ENCODE measurements around the gene MPEG1.

MPEG1 gene

DNA sequence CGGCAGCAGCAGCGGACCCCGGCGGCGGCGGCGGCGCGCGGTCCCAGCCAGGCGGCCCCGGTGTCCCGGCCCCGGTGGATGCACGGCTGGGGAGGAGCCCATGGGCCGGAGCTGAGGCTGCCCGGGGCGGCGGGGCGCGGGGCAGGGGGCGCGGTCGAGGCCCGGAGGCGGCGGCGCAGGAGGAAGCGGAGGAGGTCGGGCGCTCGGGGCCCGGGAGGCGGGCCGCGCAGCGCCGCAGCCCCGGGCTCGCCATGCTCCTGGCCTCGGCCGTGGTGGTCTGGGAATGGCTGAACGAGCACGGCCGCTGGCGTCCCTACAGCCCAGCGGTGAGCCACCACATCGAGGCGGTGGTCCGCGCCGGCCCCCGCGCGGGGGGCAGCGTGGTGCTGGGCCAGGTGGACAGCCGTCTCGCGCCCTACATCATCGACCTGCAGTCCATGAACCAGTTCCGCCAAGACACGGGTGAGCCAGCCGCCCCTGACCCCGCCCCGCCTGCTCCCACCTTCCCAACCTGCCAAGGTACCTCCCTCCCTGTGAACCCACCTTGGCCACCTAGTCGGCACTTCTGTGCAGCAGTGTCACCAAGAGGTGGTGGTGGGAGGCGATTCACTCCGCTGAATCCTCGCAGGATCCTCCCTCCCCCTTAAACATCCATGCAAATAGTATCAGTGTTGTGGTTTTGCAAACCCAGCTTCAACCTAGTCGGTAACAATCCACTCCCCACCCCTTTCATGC lies 40.2 kb downstream of the MPEG1 start:
- peaks cover 10 to 47% of the 10 kb centered on the region in 2 experiments for H3K27me3 ChIP-seq (ENCODE audit: control insufficient read depth in 1 of 2, insufficient read depth in 1 of 2, low read length in 2 of 2)
- WGBS = 1% methylated on average over 15 of the region's 70 CpGs
- H3K4me2 ChIP-seq (ENCODE audit: low read length, poor library complexity, severe bottlenecking) = peak overlapping the region; percentile 99
- no peaks in the 10 kb centered on the region for H3K79me1 ChIP-seq (replicated peaks; ENCODE audit: low read length, poor library complexity, severe bottlenecking)
- peak overlapping the region; percentile 66 to 86 for H3K4me3 ChIP-seq (ENCODE audit: insufficient read depth in 1 of 2, low read depth in 1 of 2, low read length in 2 of 2)
- peak overlapping the region; percentile 62 for H3K9ac ChIP-seq (ENCODE audit: low read length)
- H2AK5ac ChIP-seq (ENCODE audit: low read length, severe bottlenecking) = no peak overlapping the region
- H3K4ac ChIP-seq (ENCODE audit: low read depth in 1 of 2, low read length in 2 of 2) = no peak overlapping the region
- peak overlapping the region; percentile 57 for H2BK15ac ChIP-seq (ENCODE audit: low read depth, poor library complexity, severe bottlenecking)
- H2AFZ ChIP-seq (ENCODE audit: low read depth, low read length) = peak overlapping the region; percentile 51
- H3K36me3 ChIP-seq (ENCODE audit: control insufficient read depth in 1 of 2, insufficient read depth in 2 of 2, low read depth in 1 of 2, low read length in 2 of 2) = no peaks in the 10 kb centered on the region
- no peak overlapping the region for H2BK5ac ChIP-seq (ENCODE audit: low read depth, low read length, poor library complexity, severe bottlenecking)
- no peak overlapping the region for H2BK12ac ChIP-seq (ENCODE audit: low read length in 2 of 2)
- H3K9me3 ChIP-seq (ENCODE audit: control insufficient read depth, low read length) = no peaks in the 10 kb centered on the region
- peak overlapping the region in 1 of 2 experiments; percentile 67 for H3K18ac ChIP-seq (ENCODE audit: low read depth in 1 of 2, low read length in 2 of 2)
- H4K91ac ChIP-seq (ENCODE audit: low read length) = peak overlapping the region; percentile 28
- H3K23ac ChIP-seq (ENCODE audit: low read length in 2 of 2) = peak overlapping the region in 1 of 2 experiments; percentile 26
- peak overlapping the region; percentile 50 for H4K8ac ChIP-seq (ENCODE audit: low read length)
- H3K14ac ChIP-seq (ENCODE audit: low read length in 2 of 2) = no peak overlapping the region
- H3K27ac ChIP-seq (ENCODE audit: low read length, poor library complexity, severe bottlenecking) = no peak overlapping the region
- peaks cover 21% of the 10 kb centered on the region for H3K4me1 ChIP-seq (ENCODE audit: control insufficient read depth, insufficient read depth, low read depth, low read length)
- no peak overlapping the region for H2BK120ac ChIP-seq (ENCODE audit: low read depth, low read length)
- no peak for DNase-seq

- peak; percentile 89 for DNase-seq
- Histone ChIP-seq H3K4ac (ENCODE audit: low read depth in 1 of 2, low read length in 2 of 2) (no peak within 1 kb of the TSS), H3K36me3 (ENCODE audit: control insufficient read depth in 1 of 2, insufficient read depth in 2 of 2, low read depth in 1 of 2, low read length in 2 of 2) (no peaks in the 10 kb centered on the region), H2BK5ac (ENCODE audit: low read depth, low read length, poor library complexity, severe bottlenecking) (no peak within 1 kb of the TSS), H3K18ac (ENCODE audit: low read depth in 1 of 2, low read length in 2 of 2) (peak within 1 kb of the TSS in 1 of 2 experiments; percentile 67), H3K23ac (ENCODE audit: low read length in 2 of 2) (peak within 1 kb of the TSS in 1 of 2 experiments; percentile 26), H2AK5ac (ENCODE audit: low read length, severe bottlenecking) (no peak within 1 kb of the TSS), H2BK120ac (ENCODE audit: low read depth, low read length) (no peak within 1 kb of the TSS), H3K4me1 (ENCODE audit: control insufficient read depth, insufficient read depth, low read depth, low read length) (peaks cover 21% of the 10 kb centered on the region), H4K8ac (ENCODE audit: low read length) (peak within 1 kb of the TSS; percentile 50), H3K4me2 (ENCODE audit: low read length, poor library complexity, severe bottlenecking) (peak within 1 kb of the TSS; percentile 99), H3K79me1 (replicated peaks; ENCODE audit: low read length, poor library complexity, severe bottlenecking) (no peaks in the 10 kb centered on the region), H3K9me3 (ENCODE audit: control insufficient read depth, low read length) (no peaks in the 10 kb centered on the region), H3K9ac (ENCODE audit: low read length) (peak within 1 kb of the TSS; percentile 65), H3K4me3 (ENCODE audit: insufficient read depth in 1 of 2, low read depth in 1 of 2, low read length in 2 of 2) (peak within 1 kb of the TSS; percentile 66 to 86), H3K27ac (ENCODE audit: low read length, poor library complexity, severe bottlenecking) (no peak within 1 kb of the TSS), H4K91ac (ENCODE audit: low read length) (peak within 1 kb of the TSS; percentile 28), H3K14ac (ENCODE audit: low read length in 2 of 2) (no peak within 1 kb of the TSS), H2BK15ac (ENCODE audit: low read depth, poor library complexity, severe bottlenecking) (peak within 1 kb of the TSS; percentile 57), H3K27me3 (ENCODE audit: control insufficient read depth in 1 of 2, insufficient read depth in 1 of 2, low read length in 2 of 2) (peaks cover 10 to 39% of the 10 kb centered on the region in 2 experiments), H2AFZ (ENCODE audit: low read depth, low read length) (peak within 1 kb of the TSS; percentile 68), H2BK12ac (ENCODE audit: low read length in 2 of 2) (no peak within 1 kb of the TSS)
- WGBS = under 1% methylated on average over 36 of the region's 64 CpGs
Observed at GRCh38 chr11:59171508-59172322, 41.0 kb downstream of the MPEG1 start, which contains the start of gene DTX4. Gene DTX4, plus strand, starts transcription at chr11:59172132. Its CDS starts 464 bp downstream, at chr11:59172596.

DNA sequence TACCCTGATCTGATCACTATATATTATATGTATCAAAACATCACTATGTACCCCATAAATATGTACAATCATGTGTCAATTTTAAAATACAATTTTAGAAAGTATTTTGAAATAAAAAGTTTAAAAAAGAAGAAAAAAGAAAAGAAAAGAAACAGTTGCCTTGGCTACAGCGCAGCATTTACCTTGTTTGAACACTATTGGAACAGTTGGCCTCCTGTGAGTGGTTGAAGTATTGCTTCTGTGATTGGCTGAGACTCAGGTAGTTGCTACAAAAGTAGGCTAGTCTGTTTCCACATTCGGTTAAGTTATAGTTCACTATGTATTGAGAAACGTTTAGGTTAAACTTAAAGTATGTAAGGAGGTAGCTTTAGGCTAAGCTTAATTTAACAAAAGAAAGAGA lies 48.7 kb downstream of the MPEG1 start:
- H4K91ac ChIP-seq (ENCODE audit: low read length) = no peak overlapping the region
- no peaks in the 10 kb centered on the region for H3K79me1 ChIP-seq (replicated peaks; ENCODE audit: low read length, poor library complexity, severe bottlenecking)
- no peak overlapping the region for H3K14ac ChIP-seq (ENCODE audit: low read length in 2 of 2)
- no peak overlapping the region for H2BK5ac ChIP-seq (ENCODE audit: low read depth, low read length, poor library complexity, severe bottlenecking)
- H3K4me2 ChIP-seq (ENCODE audit: low read length, poor library complexity, severe bottlenecking) = no peak overlapping the region
- H2AFZ ChIP-seq (ENCODE audit: low read depth, low read length) = no peak overlapping the region
- DNase-seq = no peak
- H3K9me3 ChIP-seq (ENCODE audit: control insufficient read depth, low read length) = no peaks in the 10 kb centered on the region
- H3K27ac ChIP-seq (ENCODE audit: low read length, poor library complexity, severe bottlenecking) = no peak overlapping the region
- no peak overlapping the region for H2BK12ac ChIP-seq (ENCODE audit: low read length in 2 of 2)
- no peaks in the 10 kb centered on the region for H3K4me1 ChIP-seq (ENCODE audit: control insufficient read depth, insufficient read depth, low read depth, low read length)
- H2AK5ac ChIP-seq (ENCODE audit: low read length, severe bottlenecking) = no peak overlapping the region
- H3K23ac ChIP-seq (ENCODE audit: low read length in 2 of 2) = no peak overlapping the region
- H2BK15ac ChIP-seq (ENCODE audit: low read depth, poor library complexity, severe bottlenecking) = no peak overlapping the region
- H4K8ac ChIP-seq (ENCODE audit: low read length) = no peak overlapping the region
- no peak overlapping the region for H2BK120ac ChIP-seq (ENCODE audit: low read depth, low read length)
- WGBS = 60% methylated on average over 1 of the region's 3 CpGs
- no peak overlapping the region for H3K4me3 ChIP-seq (ENCODE audit: insufficient read depth in 1 of 2, low read depth in 1 of 2, low read length in 2 of 2)
- no peak overlapping the region for H3K9ac ChIP-seq (ENCODE audit: low read length)
- no peaks in the 10 kb centered on the region for H3K36me3 ChIP-seq (ENCODE audit: control insufficient read depth in 1 of 2, insufficient read depth in 2 of 2, low read depth in 1 of 2, low read length in 2 of 2)
- peaks cover 4 to 20% of the 10 kb centered on the region in 2 experiments for H3K27me3 ChIP-seq (ENCODE audit: control insufficient read depth in 1 of 2, insufficient read depth in 1 of 2, low read length in 2 of 2)
- H3K4ac ChIP-seq (ENCODE audit: low read depth in 1 of 2, low read length in 2 of 2) = no peak overlapping the region
- no peak overlapping the region for H3K18ac ChIP-seq (ENCODE audit: low read depth in 1 of 2, low read length in 2 of 2)
